Thymus (tissue), 11 donors: Measurements from ENCODE around the gene METRNL. TPM values are rescaled to one million over a fixed set of nuclear protein-coding genes. Genes with fewer than 3 reads are reported as not detected.

Experiments used
- DNase-seq, 9 donors: peaks; one replicate each; pipeline ENCODE4 v3.0.0-alpha.2; 2013; ENCODE audit warnings: low spot score in 9 of 9, low read depth in 6 of 9, missing footprints in 1 of 9
- H3K27ac ChIP-seq, 2 donors: one replicate each; pipeline ENCODE4 v1.5.1; 2013; ENCODE audit warnings: control low read depth in 1 of 2, low read depth in 1 of 2, low read length in 1 of 2, mild to moderate bottlenecking in 1 of 2, moderate library complexity in 1 of 2
- H3K27me3 ChIP-seq, 2 donors: one replicate each; pipeline ENCODE4 v1.5.1; 2013; ENCODE audit warnings: low read length in 1 of 2; ENCODE audit not compliant: control insufficient read depth in 2 of 2, insufficient read depth in 1 of 2
- H3K36me3 ChIP-seq, 2 donors: one replicate each; pipeline ENCODE4 v1.5.1; 2013; ENCODE audit warnings: low read length in 1 of 2, mild to moderate bottlenecking in 1 of 2, moderate library complexity in 1 of 2; ENCODE audit not compliant: control insufficient read depth in 2 of 2, insufficient read depth in 2 of 2
- H3K4me1 ChIP-seq, 2 donors: one replicate each; pipeline ENCODE4 v1.5.1; 2013; ENCODE audit warnings: low read length in 2 of 2; ENCODE audit not compliant: control insufficient read depth in 2 of 2, insufficient read depth in 2 of 2
- H3K4me3 ChIP-seq, 2 donors: one replicate each; pipeline ENCODE4 v1.5.1; 2013; ENCODE audit warnings: low read length in 2 of 2, control low read depth in 1 of 2, mild to moderate bottlenecking in 1 of 2
- H3K9me3 ChIP-seq, 2 donors: one replicate each; pipeline ENCODE4 v1.5.1; 2013; ENCODE audit warnings: low read length in 1 of 2, mild to moderate bottlenecking in 1 of 2; ENCODE audit not compliant: control insufficient read depth in 2 of 2, insufficient read depth in 1 of 2
- WGBS: extraction: QIAGEN DNeasy Blood & Tissue Kit; methylation state at CpG from one replicate; pipeline ENCODE4 v1.1.7; 2013; 5-methylcytosine and 5-hydroxymethylcytosine counted together
- polyA plus RNA-seq: library from polyadenylated mRNA; stranded (reverse); fragments of 200-250 nt; gene quantifications from one replicate; pipeline ENCODE4 v1.2.3, GENCODE V29; 2013
- total RNA-seq: library from RNA; stranded (reverse); fragments of 120-200 nt; gene quantifications from one replicate; pipeline ENCODE4 v1.2.4, GENCODE V29; 2013
- donor health status: healthy.

METRNL gene
- total and polyA plus RNA-seq, 2 donors = 7.7 to 42.8 TPM

DNA sequence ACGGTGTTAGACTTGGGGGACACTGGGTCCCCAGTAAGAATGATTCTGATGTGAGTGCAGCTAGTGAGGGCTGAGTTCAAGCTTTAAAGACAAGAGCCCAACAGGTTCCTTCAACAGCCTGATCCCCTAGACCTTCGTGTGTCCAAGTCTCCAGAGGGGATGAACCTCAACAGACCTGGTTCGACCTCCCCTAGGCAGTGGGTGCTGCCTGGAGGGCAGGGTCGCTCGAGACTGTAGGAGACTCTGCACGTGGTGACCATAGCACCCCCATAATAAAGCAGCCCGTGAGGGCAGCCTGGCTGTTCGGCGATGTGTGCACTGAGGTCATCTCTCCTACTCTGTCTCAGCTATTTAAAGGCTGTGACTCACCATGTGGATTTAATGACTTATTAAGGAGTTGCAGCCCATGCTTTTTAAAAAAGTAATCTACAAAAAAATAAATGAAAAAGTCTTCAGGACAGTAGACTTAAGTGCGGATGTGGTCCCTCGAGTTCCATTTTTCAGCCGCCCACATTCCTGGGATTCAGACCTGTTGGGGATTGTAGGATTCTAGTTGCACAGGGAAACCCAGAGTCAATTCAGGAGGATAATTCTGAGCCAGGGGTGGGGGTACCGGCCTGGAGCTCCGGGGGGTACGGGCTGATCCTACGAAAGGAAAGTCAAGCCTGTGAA, 23.4 kb upstream of the METRNL start:
- Histone ChIP-seq H3K36me3 (no peaks in the 10 kb centered on the region), H3K9me3 (peaks cover under 1 to 2% of the 10 kb centered on the region in 2 donors), H3K27ac (no peak overlapping the region), H3K4me1 (peaks cover 6 to 23% of the 10 kb centered on the region in 2 donors), H3K27me3 (no peaks in the 10 kb centered on the region), H3K4me3 (no peak overlapping the region)
- WGBS = 94% methylated on average over 16 of the region's 16 CpGs
- no peak for DNase-seq

DNA sequence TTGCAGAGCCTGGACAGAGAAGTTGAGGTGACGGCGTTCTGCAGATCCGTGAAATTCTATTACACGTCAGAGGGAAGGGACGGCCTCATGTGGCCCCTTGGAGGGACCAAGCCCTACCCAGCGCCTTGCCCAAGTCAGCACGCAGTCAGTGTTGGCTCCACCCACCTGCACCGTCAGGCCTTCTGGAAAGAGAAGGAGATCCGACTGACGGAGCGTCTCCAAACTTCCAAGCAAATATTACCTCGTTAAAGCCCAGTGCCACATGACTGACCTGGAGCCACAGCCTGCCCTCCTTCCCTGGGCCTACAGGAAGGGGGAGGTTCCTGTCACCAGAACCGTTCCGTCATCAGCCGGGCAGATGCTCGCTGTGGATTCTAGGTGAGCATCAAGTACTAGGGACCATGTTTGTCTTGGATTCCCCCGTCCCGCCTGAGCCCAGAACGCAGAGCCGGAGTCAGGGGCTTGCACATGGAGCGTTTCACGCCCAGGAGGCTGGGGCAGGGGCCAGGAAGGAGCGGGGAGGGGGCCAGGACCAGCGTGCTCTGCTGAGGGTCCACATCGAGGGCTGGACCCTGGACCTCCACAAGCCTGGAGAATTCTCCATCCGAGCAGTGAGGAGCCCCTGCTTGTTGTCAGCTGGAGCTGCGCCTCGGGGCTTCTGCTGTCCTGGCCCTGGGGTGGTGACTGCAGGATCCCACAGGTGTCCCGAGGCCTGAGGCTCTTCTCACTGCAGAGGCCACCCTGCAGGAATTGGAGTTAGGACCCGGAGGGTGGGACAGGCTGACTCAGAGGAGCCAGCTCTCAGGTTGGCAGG, 22.6 kb upstream of the METRNL start:
- H3K36me3 ChIP-seq = no peaks in the 10 kb centered on the region
- H3K27ac ChIP-seq = no peak overlapping the region
- no peak overlapping the region for H3K4me3 ChIP-seq
- no peak for DNase-seq
- H3K9me3 ChIP-seq = no peaks in the 10 kb centered on the region
- H3K27me3 ChIP-seq = no peaks in the 10 kb centered on the region
- WGBS = 95% methylated on average over 30 of the region's 30 CpGs
- peaks cover 5 to 23% of the 10 kb centered on the region in 2 donors for H3K4me1 ChIP-seq

DNA sequence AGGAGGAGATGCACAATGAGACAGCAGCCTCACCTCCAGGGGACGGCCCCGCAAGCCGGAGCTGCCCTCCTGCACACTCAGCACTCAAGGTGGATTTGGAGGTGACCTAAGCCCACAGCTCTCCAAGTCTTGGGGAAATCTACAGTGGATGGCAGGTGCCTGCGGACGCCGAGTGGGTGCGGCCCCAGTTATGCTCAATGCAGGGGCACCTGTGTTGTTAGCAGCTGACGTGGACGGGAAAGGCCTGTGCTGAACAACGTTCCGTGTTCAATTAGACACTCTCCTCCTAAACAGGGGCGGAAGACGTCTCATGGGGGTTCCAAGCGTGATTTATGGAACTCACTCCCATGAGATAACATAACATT, 22.0 kb upstream of the METRNL start:
- Histone ChIP-seq H3K4me3 (no peak overlapping the region), H3K36me3 (no peaks in the 10 kb centered on the region), H3K27ac (no peak overlapping the region), H3K4me1 (peaks cover 0 to 18% of the 10 kb centered on the region in 2 donors), H3K9me3 (no peaks in the 10 kb centered on the region), H3K27me3 (no peaks in the 10 kb centered on the region)
- 98% methylated on average over 14 of the region's 14 CpGs for WGBS
- no peak for DNase-seq

DNA sequence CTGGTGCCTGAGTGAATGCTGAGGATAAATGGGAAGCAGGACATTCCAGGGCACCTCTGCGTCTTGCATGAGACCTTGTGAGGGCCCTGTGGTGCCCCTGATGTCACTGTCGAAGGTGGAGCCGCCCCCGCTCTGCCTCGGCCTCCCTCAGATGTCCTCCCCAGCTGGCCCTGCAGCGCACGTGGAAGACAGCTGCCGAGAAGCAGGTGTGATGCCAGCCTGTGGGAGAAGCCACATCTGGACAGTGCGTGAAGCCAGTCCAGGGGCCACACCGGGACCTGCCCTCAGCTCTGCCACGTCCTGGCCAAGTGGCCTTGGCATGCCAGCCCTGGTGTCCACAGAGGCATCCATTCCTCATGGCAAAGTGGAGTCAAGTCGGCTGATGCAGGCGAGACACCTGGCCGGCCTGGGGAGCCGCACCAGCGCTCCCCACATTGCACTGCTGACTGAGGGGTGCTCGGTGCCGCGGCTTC, 21.6 kb upstream of the METRNL start:
- no peak overlapping the region for H3K4me3 ChIP-seq
- DNase-seq = no peak
- H3K27me3 ChIP-seq = no peaks in the 10 kb centered on the region
- no peaks in the 10 kb centered on the region for H3K9me3 ChIP-seq
- H3K4me1 ChIP-seq = peaks cover 0 to 15% of the 10 kb centered on the region in 2 donors
- H3K36me3 ChIP-seq = no peaks in the 10 kb centered on the region
- WGBS = 96% methylated on average over 19 of the region's 19 CpGs
- H3K27ac ChIP-seq = no peak overlapping the region

DNA sequence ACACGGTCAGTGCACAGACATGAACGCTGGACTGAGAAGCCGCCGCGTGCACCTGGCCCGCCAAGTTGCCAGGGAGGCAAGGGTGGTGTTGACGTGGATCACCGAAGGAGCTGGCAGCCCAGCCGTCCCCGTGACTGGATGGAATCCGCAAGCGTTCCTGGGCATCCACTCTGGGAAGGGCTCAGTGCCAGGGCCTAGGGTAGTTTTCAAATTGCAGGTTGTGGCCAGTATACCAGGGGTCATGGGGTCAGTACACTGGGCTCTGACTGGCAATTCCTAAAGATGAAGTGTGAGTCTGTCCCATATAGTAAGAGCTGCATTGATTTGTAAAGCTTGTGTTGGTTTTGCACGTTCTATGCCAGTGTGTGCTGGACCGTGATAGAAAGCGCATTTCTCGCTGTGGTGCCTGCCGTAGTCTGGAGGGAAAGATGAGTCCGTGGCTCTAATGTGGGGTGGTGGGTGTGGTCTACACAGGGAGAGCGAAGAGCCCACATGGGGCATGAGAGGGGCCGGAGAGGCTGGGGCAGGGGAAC, 21.1 kb upstream of the METRNL start:
- no peak for DNase-seq
- WGBS = 97% methylated on average over 20 of the region's 20 CpGs
- H3K27me3 ChIP-seq = no peaks in the 10 kb centered on the region
- no peaks in the 10 kb centered on the region for H3K36me3 ChIP-seq
- no peak overlapping the region for H3K27ac ChIP-seq
- H3K4me1 ChIP-seq = peaks cover 0 to 10% of the 10 kb centered on the region in 2 donors
- no peak overlapping the region for H3K4me3 ChIP-seq
- no peaks in the 10 kb centered on the region for H3K9me3 ChIP-seq

DNA sequence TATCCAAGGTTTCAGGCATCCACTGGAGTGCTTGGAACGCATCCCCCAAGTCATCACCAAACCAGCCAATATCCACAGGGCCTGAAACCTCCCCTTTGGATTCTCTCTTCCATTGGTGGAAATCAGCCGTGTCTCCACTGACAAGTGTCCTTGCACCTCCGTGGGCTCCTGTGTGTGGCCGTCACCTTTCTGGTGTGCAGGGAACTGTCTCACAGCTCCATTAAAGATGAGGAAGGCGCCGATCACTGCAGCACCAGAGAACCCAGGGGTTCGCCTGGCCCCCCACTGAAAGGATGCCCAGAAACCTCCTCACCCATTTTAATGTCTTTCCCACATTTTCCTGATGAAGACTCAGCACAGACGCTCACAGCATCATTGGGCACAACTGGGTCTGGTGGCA, 17.8 kb upstream of the METRNL start:
- H3K36me3 ChIP-seq = no peaks in the 10 kb centered on the region
- H3K9me3 ChIP-seq = no peaks in the 10 kb centered on the region
- 98% methylated on average over 8 of the region's 8 CpGs for WGBS
- DNase-seq = no peak
- H3K4me1 ChIP-seq = no peaks in the 10 kb centered on the region
- H3K4me3 ChIP-seq = no peak overlapping the region
- no peaks in the 10 kb centered on the region for H3K27me3 ChIP-seq
- no peak overlapping the region for H3K27ac ChIP-seq

DNA sequence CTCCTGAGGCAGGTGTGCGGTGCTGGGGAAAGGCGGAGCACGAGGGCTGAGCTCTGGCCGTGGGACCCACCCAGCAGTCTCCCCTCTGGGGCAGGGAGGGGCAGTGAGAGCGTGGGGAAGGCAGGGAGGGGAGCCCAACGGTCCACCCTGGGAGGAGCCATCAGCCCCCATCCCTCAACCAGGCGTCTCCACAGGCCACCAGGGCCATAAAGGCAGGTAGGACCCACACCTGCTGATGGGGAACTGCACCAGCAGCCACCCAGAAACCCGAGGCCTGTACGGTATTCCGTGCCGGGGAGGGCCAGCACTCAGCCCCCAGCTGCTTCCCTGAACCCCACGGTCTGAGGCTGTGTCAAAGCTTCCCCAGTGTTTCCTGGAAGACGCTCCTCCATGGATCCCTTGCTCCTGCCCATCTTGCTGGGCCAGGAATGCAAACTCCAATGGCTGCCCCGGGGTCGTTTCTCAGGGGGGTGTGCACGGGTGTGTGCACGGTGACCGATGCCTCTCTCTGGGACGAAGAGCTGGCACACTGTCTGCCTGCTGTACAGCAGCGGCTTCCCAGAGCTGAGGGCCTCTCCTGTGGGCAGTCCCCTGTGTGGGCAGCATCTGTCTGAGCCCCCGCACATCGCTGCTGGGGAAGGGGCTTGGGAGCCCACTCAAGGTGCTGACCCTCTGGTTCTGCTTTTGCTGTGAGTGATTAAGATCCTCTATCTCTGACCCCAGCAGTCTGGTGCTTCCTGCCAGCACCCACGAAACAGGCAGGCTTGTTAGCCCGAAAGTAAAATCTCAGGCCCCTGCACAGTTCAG, 17.2 kb upstream of the METRNL start:
- Histone ChIP-seq H3K36me3 (no peaks in the 10 kb centered on the region), H3K4me3 (no peak overlapping the region), H3K27me3 (no peaks in the 10 kb centered on the region), H3K9me3 (no peaks in the 10 kb centered on the region), H3K4me1 (no peaks in the 10 kb centered on the region), H3K27ac (no peak overlapping the region)
- WGBS = 70% methylated on average over 24 of the region's 24 CpGs
- no peak for DNase-seq

DNA sequence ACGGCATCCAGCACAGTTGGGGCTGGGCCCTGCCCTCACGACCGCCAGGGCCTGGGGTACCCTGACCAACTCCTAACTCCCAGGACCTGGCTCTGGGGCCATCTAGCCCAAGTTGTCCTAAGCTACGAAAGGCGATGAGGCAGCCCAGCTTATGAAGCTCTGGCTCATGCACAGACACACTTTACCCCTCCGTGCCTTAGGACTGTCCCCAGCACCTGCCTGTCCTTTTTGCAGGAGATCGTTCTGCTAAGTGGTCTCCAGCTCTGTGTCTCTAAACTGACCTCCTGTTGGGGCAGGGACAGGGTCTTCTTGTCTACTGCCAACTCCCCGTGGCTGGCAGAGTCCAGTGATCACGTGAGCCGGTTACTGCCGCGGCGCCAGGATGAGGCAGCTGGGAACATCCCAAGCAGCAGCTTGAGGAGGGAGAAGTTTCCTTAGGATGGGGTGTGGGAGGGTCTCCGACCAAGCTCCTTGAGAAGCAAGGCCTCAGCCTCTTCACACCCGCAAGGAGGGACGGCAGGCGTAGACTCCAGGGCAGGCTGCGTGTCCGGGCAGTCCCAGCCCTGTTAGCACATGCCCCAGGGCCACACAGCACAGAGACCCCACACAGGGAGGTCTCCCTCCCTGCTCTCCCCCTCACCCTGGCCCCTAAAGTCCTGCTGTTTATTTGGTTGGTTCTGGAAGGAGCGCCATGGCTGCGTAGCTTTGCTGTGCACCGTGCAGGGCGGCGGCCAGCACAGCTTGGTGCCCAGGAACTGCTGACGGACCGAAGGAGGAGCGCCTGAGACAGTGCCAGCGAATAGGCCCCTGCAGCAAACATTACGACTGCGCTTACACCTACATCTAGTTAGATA, 16.4 kb upstream of the METRNL start:
- Histone ChIP-seq H3K36me3 (no peaks in the 10 kb centered on the region), H3K4me3 (no peak overlapping the region), H3K9me3 (no peaks in the 10 kb centered on the region), H3K27ac (no peak overlapping the region), H3K27me3 (no peaks in the 10 kb centered on the region), H3K4me1 (no peaks in the 10 kb centered on the region)
- no peak for DNase-seq
- 88% methylated on average over 30 of the region's 30 CpGs for WGBS
